Astrocyte of the cerebellum (primary cell): Measurements from ENCODE around the gene MGARP.
"Not testable (repeated sequence)": the region's sequence is repeated elsewhere in the genome, so short reads cannot be mapped to it uniquely, and the experiment has no call there.

ENCODE experiments used
- DNase-seq: peaks from one replicate; pipeline ENCODE4 v3.0.0-alpha.2; 2011; ENCODE audit warnings: low read depth
- H3K4me3 ChIP-seq: 2 replicates; pipeline ENCODE4 v1.5.1; 2011; ENCODE audit warnings: mild to moderate bottlenecking, low read depth, low read length, moderate library complexity
- CTCF ChIP-seq: IDR thresholded peaks from 2 replicates; pipeline ENCODE4 v1.5.1; 2012; ENCODE audit warnings: low read length, low read depth, moderate library complexity, mild to moderate bottlenecking; ENCODE audit errors: missing control alignments
- in situ Hi-C: cut with HindIII; loops from 2 replicates; pipeline ENCODE4 v1.10.0; 2017; ENCODE audit warnings: low sequenced_read_pairs

Gene MGARP

DNA sequence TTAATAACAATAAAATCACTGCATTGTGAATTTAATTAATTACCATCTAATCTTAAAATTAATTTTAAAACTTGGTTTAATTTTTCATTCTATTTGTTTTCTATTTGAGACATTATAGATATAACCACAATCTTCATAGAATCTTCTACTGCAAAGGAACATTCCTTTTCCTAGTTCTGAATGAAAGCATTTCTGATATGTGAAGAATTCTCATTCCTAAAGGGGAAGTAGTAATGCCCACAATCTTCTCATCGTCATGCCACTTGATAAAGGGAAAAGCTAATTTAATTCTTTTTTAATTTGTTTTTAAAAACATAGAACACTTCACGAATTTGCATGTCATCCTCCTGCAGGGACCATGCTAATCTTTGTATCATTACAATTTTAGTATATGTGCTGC, 23.7 kb downstream of the MGARP start:
- TF ChIP-seq CTCF, result no peak
- no peak overlapping the region for H3K4me3 ChIP-seq
- DNase-seq, result no peak
- in situ Hi-C loops, result no loop called here

- in situ Hi-C loops, H3K4me3 ChIP-seq, DNase-seq: not testable (repeated sequence)
Observed at GRCh38 chr4:139255581-139255980, 24.4 kb downstream of the MGARP start.

- TF ChIP-seq CTCF, result no peak
- no peak overlapping the region for H3K4me3 ChIP-seq
- in situ Hi-C loops, result no loop called here
- no peak for DNase-seq
Observed at GRCh38 chr4:139253713-139254112, 26.3 kb downstream of the MGARP start.

DNA sequence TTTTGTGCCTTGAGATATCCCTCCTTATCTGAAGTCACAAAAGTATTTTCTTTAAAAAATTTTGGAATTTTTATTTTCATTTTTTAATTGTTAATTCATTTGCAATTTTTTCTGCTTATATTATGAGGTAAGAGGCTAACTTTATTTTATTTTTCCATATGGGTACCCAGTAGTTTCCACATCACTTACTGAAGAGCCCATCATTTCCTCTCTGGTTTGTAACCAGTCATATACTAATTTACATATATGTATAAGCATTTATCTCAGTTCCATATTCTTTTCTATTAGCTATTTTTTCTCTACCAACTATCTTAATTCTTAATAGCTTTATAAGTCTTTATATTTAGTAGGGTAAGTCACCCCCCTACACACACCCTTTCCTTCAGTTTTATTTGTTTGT, 27.0 kb downstream of the MGARP start:
- no peak for TF ChIP-seq CTCF
- in situ Hi-C loops, result no loop called here
- no peak overlapping the region for H3K4me3 ChIP-seq
- DNase-seq, result no peak

GRCh38 chr4:139247700-139248238, 32.3 kb downstream of the MGARP start:
- in situ Hi-C loops, result no loop called here
- no peak for TF ChIP-seq CTCF
- no peak overlapping the region for H3K4me3 ChIP-seq
- no peak for DNase-seq

DNA sequence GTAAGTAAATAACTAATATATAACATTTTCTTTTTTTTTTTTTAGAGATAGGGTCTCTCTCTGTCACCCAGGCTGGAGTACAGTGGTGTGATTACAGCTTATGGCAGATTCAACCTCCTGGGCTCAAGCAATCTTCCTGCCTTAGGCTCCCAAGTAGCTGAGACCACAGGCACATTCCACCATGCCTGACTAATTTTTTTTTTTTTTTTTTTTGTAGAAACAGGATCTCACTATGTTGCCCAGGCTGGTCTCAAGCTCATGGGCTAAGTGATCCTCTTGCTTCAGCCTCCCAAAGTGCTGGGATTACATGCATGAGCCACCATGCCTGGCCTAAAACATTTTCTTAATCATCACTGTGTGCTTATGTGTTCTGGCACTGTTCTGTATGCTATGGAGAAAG, 32.8 kb downstream of the MGARP start:
- DNase-seq, result no peak
- TF ChIP-seq CTCF, result no peak
- in situ Hi-C loops, result no loop called here
- no peak overlapping the region for H3K4me3 ChIP-seq

GRCh38 chr4:139246166-139246565, 33.9 kb downstream of the MGARP start:
- in situ Hi-C loops, result no loop called here
- DNase-seq, result no peak
- H3K4me3 ChIP-seq, result no peak overlapping the region
- TF ChIP-seq CTCF, result no peak
